Measurements from ENCODE around the gene TMCO4.

Gene TMCO4

GRCh38 chr1:19695772-19696171, 103.9 kb downstream of the TMCO4 start:
- no peak overlapping the region for H3K27ac Mint-ChIP-seq
- ATAC-seq (ENCODE audit: low read depth) (no peak), DNase-seq (ENCODE audit: low spot score in 2 of 2) (no peak)
- peaks cover 8% of the 10 kb centered on the region for H3K4me1 Mint-ChIP-seq
- no peak overlapping the region for H3K4me3 Mint-ChIP-seq
- no peaks in the 10 kb centered on the region for H3K27me3 Mint-ChIP-seq
- H3K36me3 Mint-ChIP-seq: peaks cover 33% of the 10 kb centered on the region
- H3K9me3 Mint-ChIP-seq: peaks cover 1% of the 10 kb centered on the region

GRCh38 chr1:19694298-19694697, 105.4 kb downstream of the TMCO4 start:
- H3K36me3 Mint-ChIP-seq: peaks cover 35% of the 10 kb centered on the region
- ATAC-seq (ENCODE audit: low read depth): no peak
- no peak overlapping the region for H3K4me3 Mint-ChIP-seq
- peaks cover 8% of the 10 kb centered on the region for H3K4me1 Mint-ChIP-seq
- no peak for DNase-seq (ENCODE audit: low spot score in 2 of 2)
- H3K27me3 Mint-ChIP-seq: no peaks in the 10 kb centered on the region
- peaks cover 3% of the 10 kb centered on the region for H3K9me3 Mint-ChIP-seq
- no peak overlapping the region for H3K27ac Mint-ChIP-seq

GRCh38 chr1:19690342-19690741, 109.4 kb downstream of the TMCO4 start:
- Mint-ChIP-seq H3K27me3 (no peaks in the 10 kb centered on the region), H3K9me3 (peaks cover 3% of the 10 kb centered on the region), H3K4me3 (no peak overlapping the region), H3K36me3 (peaks cover 41% of the 10 kb centered on the region), H3K27ac (no peak overlapping the region), H3K4me1 (peaks cover 3% of the 10 kb centered on the region)
- DNase-seq (ENCODE audit: low spot score in 2 of 2) (no peak), ATAC-seq (ENCODE audit: low read depth) (no peak)

- H3K4me1 Mint-ChIP-seq: peaks cover 3% of the 10 kb centered on the region
- ATAC-seq (ENCODE audit: low read depth) (peak; percentile 37), DNase-seq (ENCODE audit: low spot score in 2 of 2) (no peak)
- H3K27ac Mint-ChIP-seq: no peak overlapping the region
- H3K27me3 Mint-ChIP-seq: no peaks in the 10 kb centered on the region
- peaks cover 3% of the 10 kb centered on the region for H3K9me3 Mint-ChIP-seq
- H3K4me3 Mint-ChIP-seq: no peak overlapping the region
- peaks cover 41% of the 10 kb centered on the region for H3K36me3 Mint-ChIP-seq
Observed at GRCh38 chr1:19689856-19690255, 109.9 kb downstream of the TMCO4 start.

- no peak for DNase-seq (ENCODE audit: low spot score in 2 of 2)
- Mint-ChIP-seq H3K27ac (no peak overlapping the region), H3K27me3 (no peaks in the 10 kb centered on the region), H3K4me1 (peaks cover 3% of the 10 kb centered on the region), H3K9me3 (peaks cover 3% of the 10 kb centered on the region), H3K36me3 (peaks cover 35% of the 10 kb centered on the region), H3K4me3 (no peak overlapping the region)
- ATAC-seq (ENCODE audit: low read depth): no peak
Observed at GRCh38 chr1:19689085-19689757, 110.5 kb downstream of the TMCO4 start.

- Mint-ChIP-seq H3K4me1 (peaks cover 3% of the 10 kb centered on the region), H3K36me3 (peaks cover 34% of the 10 kb centered on the region), H3K27ac (no peak overlapping the region), H3K27me3 (no peaks in the 10 kb centered on the region), H3K9me3 (peaks cover 3% of the 10 kb centered on the region), H3K4me3 (no peak overlapping the region)
- ATAC-seq (ENCODE audit: low read depth): no peak
- no peak for DNase-seq (ENCODE audit: low spot score in 2 of 2)
Observed at GRCh38 chr1:19688041-19688842, 111.5 kb downstream of the TMCO4 start.

- ATAC-seq (ENCODE audit: low read depth) (no peak), DNase-seq (ENCODE audit: low spot score in 2 of 2) (no peak)
- no peak overlapping the region for H3K4me3 Mint-ChIP-seq
- peaks cover 37% of the 10 kb centered on the region for H3K36me3 Mint-ChIP-seq
- no peak overlapping the region for H3K27ac Mint-ChIP-seq
- H3K9me3 Mint-ChIP-seq: peaks cover 3% of the 10 kb centered on the region
- H3K4me1 Mint-ChIP-seq: peaks cover 3% of the 10 kb centered on the region
- no peaks in the 10 kb centered on the region for H3K27me3 Mint-ChIP-seq
Observed at GRCh38 chr1:19687414-19687813, 112.3 kb downstream of the TMCO4 start.

GRCh38 chr1:19685994-19686393, 113.7 kb downstream of the TMCO4 start:
- Mint-ChIP-seq H3K9me3 (peaks cover 2% of the 10 kb centered on the region), H3K27ac (no peak overlapping the region), H3K4me1 (peaks cover 3% of the 10 kb centered on the region), H3K4me3 (no peak overlapping the region), H3K36me3 (peaks cover 32% of the 10 kb centered on the region), H3K27me3 (no peaks in the 10 kb centered on the region)
- no peak for DNase-seq (ENCODE audit: low spot score in 2 of 2)
- no peak for ATAC-seq (ENCODE audit: low read depth)

GRCh38 chr1:19684677-19685076, 115.0 kb downstream of the TMCO4 start:
- H3K4me1 Mint-ChIP-seq: peaks cover 3% of the 10 kb centered on the region
- peaks cover 24% of the 10 kb centered on the region for H3K36me3 Mint-ChIP-seq
- no peak overlapping the region for H3K4me3 Mint-ChIP-seq
- ATAC-seq (ENCODE audit: low read depth): no peak
- DNase-seq (ENCODE audit: low spot score in 2 of 2): no peak
- H3K9me3 Mint-ChIP-seq: no peaks in the 10 kb centered on the region
- H3K27me3 Mint-ChIP-seq: no peaks in the 10 kb centered on the region
- no peak overlapping the region for H3K27ac Mint-ChIP-seq

- Mint-ChIP-seq H3K27me3 (no peaks in the 10 kb centered on the region), H3K4me1 (peaks cover 2% of the 10 kb centered on the region), H3K27ac (no peak overlapping the region), H3K9me3 (no peaks in the 10 kb centered on the region), H3K36me3 (peaks cover 17% of the 10 kb centered on the region), H3K4me3 (no peak overlapping the region)
- ATAC-seq (ENCODE audit: low read depth) (no peak), DNase-seq (ENCODE audit: low spot score in 2 of 2) (no peak)
Observed at GRCh38 chr1:19683351-19683750, 116.4 kb downstream of the TMCO4 start.

GRCh38 chr1:19682901-19683300, 116.8 kb downstream of the TMCO4 start:
- DNase-seq (ENCODE audit: low spot score in 2 of 2): no peak
- Mint-ChIP-seq H3K4me1 (no peaks in the 10 kb centered on the region), H3K27me3 (no peaks in the 10 kb centered on the region), H3K27ac (no peak overlapping the region), H3K9me3 (no peaks in the 10 kb centered on the region), H3K4me3 (no peak overlapping the region), H3K36me3 (peaks cover 14% of the 10 kb centered on the region)
- no peak for ATAC-seq (ENCODE audit: low read depth)

GRCh38 chr1:19682257-19682656, 117.5 kb downstream of the TMCO4 start:
- ATAC-seq (ENCODE audit: low read depth): no peak
- Mint-ChIP-seq H3K36me3 (peaks cover 9% of the 10 kb centered on the region), H3K27me3 (no peaks in the 10 kb centered on the region), H3K4me3 (no peak overlapping the region), H3K4me1 (no peaks in the 10 kb centered on the region), H3K9me3 (no peaks in the 10 kb centered on the region), H3K27ac (no peak overlapping the region)
- no peak for DNase-seq (ENCODE audit: low spot score in 2 of 2)

- Mint-ChIP-seq H3K27ac (no peak overlapping the region), H3K36me3 (peaks cover 6% of the 10 kb centered on the region), H3K4me3 (no peak overlapping the region), H3K9me3 (no peaks in the 10 kb centered on the region), H3K27me3 (peaks cover 4% of the 10 kb centered on the region), H3K4me1 (no peaks in the 10 kb centered on the region)
- no peak for DNase-seq (ENCODE audit: low spot score in 2 of 2)
- no peak for ATAC-seq (ENCODE audit: low read depth)
Observed at GRCh38 chr1:19680644-19681043, 119.1 kb downstream of the TMCO4 start.

- Mint-ChIP-seq H3K4me1 (no peaks in the 10 kb centered on the region), H3K36me3 (peaks cover 6% of the 10 kb centered on the region), H3K9me3 (no peaks in the 10 kb centered on the region), H3K27me3 (peaks cover 10% of the 10 kb centered on the region), H3K27ac (no peak overlapping the region), H3K4me3 (no peak overlapping the region)
- ATAC-seq (ENCODE audit: low read depth): no peak
- DNase-seq (ENCODE audit: low spot score in 2 of 2): no peak
Observed at GRCh38 chr1:19679691-19680090, 120.0 kb downstream of the TMCO4 start.
